ENCODE measurements around the gene ZBTB7A. TPM values are rescaled to one million over a fixed set of nuclear protein-coding genes. Genes with fewer than 3 reads are reported as not detected.

ZBTB7A gene
- total and polyA plus RNA-seq, 10 of the 15 experiments (the other 5 are each of a cell fraction or from before 2014, with no cell fraction given) = 0.26 to 42.4 (median 4.5) TPM

GRCh38 chr19:4063369-4064148 lies 3.1 kb downstream of the ZBTB7A start (continued):
- TF ChIP-seq ZNF592 (IDR thresholded peaks at IDR 0.05) (no peak), FOXK2 (IDR thresholded peaks at IDR 0.05) (0 out of 2 replicates have a peak, but pooled peaks have one; percentile 20), CTCF (IDR thresholded peaks at IDR 0.05 in 2 of 3, conservative IDR thresholded peaks at IDR 0.05 in 1 of 3; ENCODE audit: control insufficient read depth in 2 of 3, extremely low read depth in 1 of 3, insufficient read depth in 1 of 3, low read depth in 3 of 3, low read length in 3 of 3) (peak; percentile 8 to 28 (median 10); a peak in 2 of 6 replicates), GABPA (IDR thresholded peaks at IDR 0.05; ENCODE audit: low read depth) (no peak), RAD51 (IDR thresholded peaks at IDR 0.05) (no peak), BCLAF1 (IDR thresholded peaks at IDR 0.05) (no peak), HDGF (IDR thresholded peaks at IDR 0.05) (0 out of 2 replicates have a peak, but pooled peaks have one; percentile 17), ZBTB11 (CRISPR knock-in tag; IDR thresholded peaks at IDR 0.05) (no peak), ZNF207 (IDR thresholded peaks at IDR 0.05; ENCODE audit: borderline replicate concordance) (no peak), BCL11A (IDR thresholded peaks at IDR 0.05; ENCODE audit: low read depth, low read length) (no peak), NFIC (IDR thresholded peaks at IDR 0.05; ENCODE audit: low read depth, low read length) (no peak), MTA2 (IDR thresholded peaks at IDR 0.05; ENCODE audit: low read depth) (no peak), YY1 (IDR thresholded peaks at IDR 0.05; ENCODE audit: low read depth, low read length) (no peak), ZNF622 (IDR thresholded peaks at IDR 0.05) (no peak), RELB (IDR thresholded peaks at IDR 0.05; ENCODE audit: low read depth) (no peak)

All from GM12878 (cell line).